GM23338 (cell line): ENCODE data around the gene ACTN2.

Experiments
- CREB1 ChIP-seq: fragments of 250-450 bp; sonication (Bioruptor Pico); IDR thresholded peaks from 2 replicates; pipeline ENCODE4 v1.5.0; 2020; ENCODE audit warnings: low read depth, mild to moderate bottlenecking, moderate library complexity
- EZH2phosphoT487 ChIP-seq: fragments of 200-600 bp; sonication (generic); IDR thresholded peaks from one replicate; pipeline ENCODE4 v1.8.1; 2018; ENCODE audit warnings: antibody characterized with exemption; ENCODE audit not compliant: unreplicated experiment
- TF ChIP-seq, protein P1 (sequence below): IDR thresholded peaks from one replicate; pipeline ENCODE4 v1.6.1; 2018; ENCODE audit warnings: antibody characterized with exemption; ENCODE audit not compliant: unreplicated experiment

DNA sequence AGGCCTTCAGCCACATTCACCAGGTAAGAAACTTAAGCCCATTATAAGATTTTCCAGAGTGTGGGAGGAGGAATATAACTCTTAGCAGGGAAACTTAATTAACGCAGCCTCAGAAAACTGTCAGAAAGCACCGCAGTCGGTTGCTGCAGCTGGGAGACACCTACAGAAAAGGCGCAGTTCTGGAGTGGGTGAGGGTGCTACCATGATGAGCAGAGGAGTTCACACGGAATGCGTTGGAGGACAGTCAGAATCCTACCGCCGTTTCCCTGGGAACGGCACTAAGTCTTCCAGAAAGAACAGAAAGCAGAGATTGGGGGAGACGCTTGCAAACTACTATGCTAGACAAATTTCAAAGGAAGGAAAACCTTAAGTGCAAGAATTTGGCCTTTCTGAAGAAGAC lies 6.4 kb downstream of the ACTN2 start:
- TF ChIP-seq EZH2phosphoT487: no peak
- TF ChIP-seq, protein P1, sequence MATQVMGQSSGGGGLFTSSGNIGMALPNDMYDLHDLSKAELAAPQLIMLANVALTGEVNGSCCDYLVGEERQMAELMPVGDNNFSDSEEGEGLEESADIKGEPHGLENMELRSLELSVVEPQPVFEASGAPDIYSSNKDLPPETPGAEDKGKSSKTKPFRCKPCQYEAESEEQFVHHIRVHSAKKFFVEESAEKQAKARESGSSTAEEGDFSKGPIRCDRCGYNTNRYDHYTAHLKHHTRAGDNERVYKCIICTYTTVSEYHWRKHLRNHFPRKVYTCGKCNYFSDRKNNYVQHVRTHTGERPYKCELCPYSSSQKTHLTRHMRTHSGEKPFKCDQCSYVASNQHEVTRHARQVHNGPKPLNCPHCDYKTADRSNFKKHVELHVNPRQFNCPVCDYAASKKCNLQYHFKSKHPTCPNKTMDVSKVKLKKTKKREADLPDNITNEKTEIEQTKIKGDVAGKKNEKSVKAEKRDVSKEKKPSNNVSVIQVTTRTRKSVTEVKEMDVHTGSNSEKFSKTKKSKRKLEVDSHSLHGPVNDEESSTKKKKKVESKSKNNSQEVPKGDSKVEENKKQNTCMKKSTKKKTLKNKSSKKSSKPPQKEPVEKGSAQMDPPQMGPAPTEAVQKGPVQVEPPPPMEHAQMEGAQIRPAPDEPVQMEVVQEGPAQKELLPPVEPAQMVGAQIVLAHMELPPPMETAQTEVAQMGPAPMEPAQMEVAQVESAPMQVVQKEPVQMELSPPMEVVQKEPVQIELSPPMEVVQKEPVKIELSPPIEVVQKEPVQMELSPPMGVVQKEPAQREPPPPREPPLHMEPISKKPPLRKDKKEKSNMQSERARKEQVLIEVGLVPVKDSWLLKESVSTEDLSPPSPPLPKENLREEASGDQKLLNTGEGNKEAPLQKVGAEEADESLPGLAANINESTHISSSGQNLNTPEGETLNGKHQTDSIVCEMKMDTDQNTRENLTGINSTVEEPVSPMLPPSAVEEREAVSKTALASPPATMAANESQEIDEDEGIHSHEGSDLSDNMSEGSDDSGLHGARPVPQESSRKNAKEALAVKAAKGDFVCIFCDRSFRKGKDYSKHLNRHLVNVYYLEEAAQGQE: no peak
- TF ChIP-seq CREB1 (CRISPR knock-in tag): no peak
